Heart left ventricle (tissue), 13 donors: Measurements from ENCODE around the gene DBN1.

Source experiments
- CTCF ChIP-seq, 12 donors: fragments of 200-600 bp; sonication (generic) in 4 of 12; IDR thresholded peaks; one replicate each; pipeline versions ENCODE4 v1.5.0 to v1.8.0; 2018 to 2022; ENCODE audit warnings: antibody characterized with exemption in 12 of 12, mild to moderate bottlenecking in 5 of 12
- POLR2A ChIP-seq, 2 donors: fragments of 450-650 bp; IDR thresholded peaks; one replicate each; pipeline ENCODE4 v1.6.1; 2017; ENCODE audit warnings: antibody characterized with exemption in 2 of 2, mild to moderate bottlenecking in 2 of 2, moderate library complexity in 2 of 2
- donor health status: ischemic (EF 13 %, LVEDD 7.1; RV severe dilation, severe dysfunction).
- donor health status: DM: no; HTN: yes; CAD: no.
- donor health status: DM: no; HTN: no; CAD: no.
- donor health status: ischemic (EF 25% LVEDD 6.9; RV normal size, moderate dysfunction).
- donor health status: ischemic (EF 25% LVEDD 5.7; RV mildly dilated, moderate dysfunction).
- donor health status: ischemic (EF 35%, LVEDD 5.7; RV mildly dilated, moderate dysfunction).
- donor health status: nonischemic (EF 11% LVEDD 7.7; RV severe dilation, severe dysfunction).
- donor health status: DM: yes; HTN: yes; CAD: no.
- donor health status: PGD.
- donor health status: ischemic (EF 29% LVEDD 5.4; RV normal size, mild dysfunction).
- donor health status: nonischemic (EF 23%, LVEDD 6.1; RV moderate dilation, normal function).

- no peak for TF ChIP-seq CTCF (IDR thresholded peaks at IDR 0.05)
- TF ChIP-seq POLR2A (IDR thresholded peaks at IDR 0.05) = no peak
Observed at GRCh38 chr5:177484902-177485549, 11.6 kb upstream of the DBN1 start.
